OCI-LY7 (cell line): ENCODE data around the gene ATF1. TPM values are rescaled to one million over a fixed set of nuclear protein-coding genes. Genes with fewer than 3 reads are reported as not detected.
A peak's percentile ranks its signal among the peaks of the same experiment; 100 is the strongest.

Source experiments
- BruUV-seq: library from RNA; stranded (reverse); fragments of 400-500 nt; replicated peaks from 2 replicates; lab custom pipeline; 2021; lab: Mats Ljungman, UMichigan
- CTCF ChIA-PET: fragments of 300-600 bp; sonication (Branson Sonifier 250); formaldehyde crosslinking; loops from one replicate; lab custom pipeline; 2022; ENCODE audit warnings: antibody characterized with exemption; ENCODE audit not compliant: unreplicated experiment; lab: Charles Lee
- POLR2A ChIA-PET: fragments of 300-600 bp; sonication (Branson Sonifier 250); formaldehyde crosslinking; loops from one replicate; lab custom pipeline; 2022; ENCODE audit warnings: antibody characterized with exemption; lab: Charles Lee
- DNase-seq: peaks from one replicate; pipeline ENCODE4 v3.0.0-alpha.2; 2015; ENCODE audit warnings: low spot score
- H2AFZ ChIP-seq: fragments of 200-600 bp; sonication (generic), shearing (Covaris generic); 2 replicates; pipeline ENCODE4 v1.6.1; 2014; ENCODE audit warnings: mild to moderate bottlenecking, antibody characterized with exemption, low read length, moderate library complexity
- H3K27ac ChIP-seq: fragments of 200-600 bp; sonication (generic); 2 replicates; pipeline ENCODE4 v1.5.1; 2014; ENCODE audit warnings: mixed run types, low read depth, mild to moderate bottlenecking, moderate library complexity, low read length, inconsistent platforms; ENCODE audit not compliant: poor library complexity, severe bottlenecking
- H3K36me3 ChIP-seq: fragments of 200-600 bp; sonication (generic); 2 replicates; pipeline ENCODE4 v1.6.1; 2014; ENCODE audit warnings: mild to moderate bottlenecking, antibody characterized with exemption, low read length, moderate library complexity, mixed read lengths; ENCODE audit not compliant: insufficient read depth
- H3K4me1 ChIP-seq: fragments of 200-600 bp; sonication (generic); 2 replicates; pipeline ENCODE4 v1.5.1; 2014; ENCODE audit warnings: mild to moderate bottlenecking, low read length; ENCODE audit not compliant: insufficient read depth, poor library complexity, severe bottlenecking
- H3K4me2 ChIP-seq: fragments of 200-600 bp; sonication (generic); 2 replicates; pipeline ENCODE4 v1.6.1; 2014; ENCODE audit warnings: mild to moderate bottlenecking, low read length
- H3K4me3 ChIP-seq: fragments of 200-600 bp; sonication (generic); 2 replicates; pipeline ENCODE4 v1.5.1; 2014; ENCODE audit warnings: mild to moderate bottlenecking, low read depth, low read length; ENCODE audit not compliant: poor library complexity, severe bottlenecking
- H3K79me2 ChIP-seq: fragments of 200-600 bp; sonication (generic); 2 replicates; pipeline ENCODE4 v1.6.1; 2016; ENCODE audit warnings: low read depth, mild to moderate bottlenecking, low read length, moderate library complexity, mixed read lengths; ENCODE audit not compliant: insufficient read depth
- H3K9me2 ChIP-seq: fragments of 200-600 bp; sonication (generic); 2 replicates; pipeline ENCODE4 v1.6.1; 2016; ENCODE audit warnings: mild to moderate bottlenecking, low read length, mixed read lengths; ENCODE audit not compliant: insufficient read depth
- H3K9me3 ChIP-seq: fragments of 200-600 bp; sonication (generic); 2 replicates; pipeline ENCODE4 v1.6.1; 2014; ENCODE audit warnings: mild to moderate bottlenecking, mixed run types, low read length, mixed read lengths
- H4K20me1 ChIP-seq: fragments of 200-600 bp; sonication (generic); 2 replicates; pipeline ENCODE4 v1.6.1; 2014; ENCODE audit warnings: mild to moderate bottlenecking, antibody characterized with exemption, low read length, moderate library complexity, mixed read lengths; ENCODE audit not compliant: insufficient read depth
- EZH2phosphoT487 ChIP-seq: fragments of 200-600 bp; sonication (generic); IDR thresholded peaks from 2 replicates; pipeline ENCODE4 v1.6.1; 2018; ENCODE audit warnings: low read depth, borderline replicate concordance, mild to moderate bottlenecking, mixed run types, antibody characterized with exemption, low read length, moderate library complexity, mixed read lengths
- intact Hi-C: fragments of 100-400 bp; cut with micrococcal nuclease; formaldehyde crosslinking; loops from one replicate; pipeline ENCODE4 v1.10.0; 2022; ENCODE audit not compliant: unreplicated experiment
- total RNA-seq, 2 experiments: library from RNA; depleted of rRNA in 1 of 2; stranded (reverse); fragments of >200 nt in 1 of 2; shearing (Covaris generic) in 1 of 2; gene quantifications; 2 replicates each; pipeline ENCODE4 v1.2.3, GENCODE V29; 2014 to 2022
- TF ChIP-seq, protein P1 (sequence below): fragments of 200-600 bp; sonication (generic); conservative IDR thresholded peaks from 2 replicates; pipeline ENCODE4 v1.5.1; 2014; ENCODE audit warnings: mild to moderate bottlenecking, antibody characterized with exemption, low read length, moderate library complexity, mixed read lengths

ATF1 gene
- total RNA-seq, 2 experiments from 2014 or later = 47.4 to 55.7 TPM

DNA sequence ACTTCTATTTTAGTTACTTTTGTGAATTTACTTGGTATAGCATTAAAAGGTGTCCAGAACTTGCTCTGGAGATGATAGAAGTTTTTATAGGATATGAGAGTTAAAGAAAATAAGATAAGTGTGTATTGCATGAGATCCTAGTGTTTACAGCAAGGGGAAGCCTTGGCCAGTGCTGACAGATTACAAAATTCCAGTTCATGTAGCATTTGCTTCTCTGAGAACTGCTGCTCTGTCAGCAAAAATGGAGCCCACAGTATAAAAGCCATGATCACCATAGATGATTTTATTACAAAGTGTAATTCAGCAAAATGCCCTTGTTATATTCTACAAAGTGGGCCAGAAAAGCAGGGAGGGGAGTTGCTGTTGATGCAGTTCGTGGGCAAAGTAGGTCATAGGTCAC is 40.0 kb upstream of the ATF1 start:
- intact Hi-C loops = no loop called here
- H3K4me2 ChIP-seq = no peak overlapping the region
- ChIA-PET CTCF (no interaction called here), POLR2A (no interaction called here)
- DNase-seq = no peak
- TF ChIP-seq, protein P1, sequence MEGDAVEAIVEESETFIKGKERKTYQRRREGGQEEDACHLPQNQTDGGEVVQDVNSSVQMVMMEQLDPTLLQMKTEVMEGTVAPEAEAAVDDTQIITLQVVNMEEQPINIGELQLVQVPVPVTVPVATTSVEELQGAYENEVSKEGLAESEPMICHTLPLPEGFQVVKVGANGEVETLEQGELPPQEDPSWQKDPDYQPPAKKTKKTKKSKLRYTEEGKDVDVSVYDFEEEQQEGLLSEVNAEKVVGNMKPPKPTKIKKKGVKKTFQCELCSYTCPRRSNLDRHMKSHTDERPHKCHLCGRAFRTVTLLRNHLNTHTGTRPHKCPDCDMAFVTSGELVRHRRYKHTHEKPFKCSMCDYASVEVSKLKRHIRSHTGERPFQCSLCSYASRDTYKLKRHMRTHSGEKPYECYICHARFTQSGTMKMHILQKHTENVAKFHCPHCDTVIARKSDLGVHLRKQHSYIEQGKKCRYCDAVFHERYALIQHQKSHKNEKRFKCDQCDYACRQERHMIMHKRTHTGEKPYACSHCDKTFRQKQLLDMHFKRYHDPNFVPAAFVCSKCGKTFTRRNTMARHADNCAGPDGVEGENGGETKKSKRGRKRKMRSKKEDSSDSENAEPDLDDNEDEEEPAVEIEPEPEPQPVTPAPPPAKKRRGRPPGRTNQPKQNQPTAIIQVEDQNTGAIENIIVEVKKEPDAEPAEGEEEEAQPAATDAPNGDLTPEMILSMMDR = no peak
- TF ChIP-seq EZH2phosphoT487 = no peak
- no peaks in the 10 kb centered on the region for H3K9me2 ChIP-seq
- no TSS peak for BruUV-seq
- H3K79me2 ChIP-seq = no peaks in the 10 kb centered on the region
- no peak overlapping the region for H3K27ac ChIP-seq
- H3K9me3 ChIP-seq = no peaks in the 10 kb centered on the region
- peaks cover 6% of the 10 kb centered on the region for H3K4me1 ChIP-seq
- H3K36me3 ChIP-seq = peaks cover 67% of the 10 kb centered on the region
- no peak overlapping the region for H3K4me3 ChIP-seq
- no peaks in the 10 kb centered on the region for H4K20me1 ChIP-seq
- no peak overlapping the region for H2AFZ ChIP-seq

DNA sequence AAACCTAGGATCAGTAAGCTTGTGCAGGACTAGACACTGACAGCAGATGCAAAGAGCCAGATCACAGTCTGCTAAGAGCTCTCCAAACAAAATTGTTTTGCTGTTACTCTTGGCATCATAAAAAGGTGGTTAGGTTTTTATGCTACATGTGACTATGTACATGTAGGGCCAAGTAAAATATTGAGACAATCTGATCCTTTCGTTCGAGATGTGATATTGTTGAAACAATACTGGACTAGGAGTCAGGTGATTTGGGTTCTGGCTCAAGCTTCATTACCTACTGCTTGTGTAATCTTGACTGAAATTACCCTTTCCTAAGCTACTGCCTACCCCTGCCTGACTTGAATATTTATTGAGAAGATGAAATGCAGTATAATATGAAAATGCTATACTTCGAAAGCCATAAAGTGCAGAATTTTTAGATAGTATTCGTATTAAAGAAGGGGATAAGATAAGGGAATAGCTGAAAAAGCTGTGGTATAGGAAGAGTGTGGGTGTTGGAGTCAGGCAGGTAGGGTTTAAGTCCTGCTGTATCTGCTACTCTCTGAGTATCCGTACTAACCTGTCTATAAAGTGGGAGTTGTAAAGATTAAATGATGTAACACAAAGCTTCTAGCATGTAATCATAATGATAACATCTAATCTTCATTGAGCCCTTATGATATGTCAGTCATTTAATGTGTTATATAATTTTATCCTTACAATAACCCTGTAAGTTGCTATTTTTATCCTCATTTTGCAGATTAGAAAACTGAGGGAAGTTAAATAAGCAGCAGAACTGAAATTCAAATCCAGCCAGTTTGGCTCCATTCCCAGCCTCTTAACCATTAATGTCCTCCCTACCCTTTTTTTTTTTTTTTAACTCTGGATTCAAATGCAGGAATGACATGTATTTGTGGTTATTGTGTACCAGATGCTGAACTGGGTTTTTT is 38.6 kb upstream of the ATF1 start:
- Histone ChIP-seq H3K4me3 (no peak overlapping the region), H3K9me3 (no peaks in the 10 kb centered on the region), H3K4me1 (peaks cover 6% of the 10 kb centered on the region), H3K79me2 (no peaks in the 10 kb centered on the region), H2AFZ (no peak overlapping the region), H3K27ac (no peak overlapping the region), H3K36me3 (peaks cover 74% of the 10 kb centered on the region), H3K4me2 (no peak overlapping the region), H3K9me2 (no peaks in the 10 kb centered on the region), H4K20me1 (no peaks in the 10 kb centered on the region)
- POLR2A ChIA-PET = interaction anchor here (1.0 kb wide), 1 partner anchor 16 kb away, joined by 4 read pairs; no protein-coding TSS in a partner anchor
- CTCF ChIA-PET = no interaction called here
- intact Hi-C loops = no loop called here
- no peak for DNase-seq
- TF ChIP-seq EZH2phosphoT487 = no peak
- TF ChIP-seq, protein P1 = no peak
- TSS peak; percentile 22 for BruUV-seq

DNA sequence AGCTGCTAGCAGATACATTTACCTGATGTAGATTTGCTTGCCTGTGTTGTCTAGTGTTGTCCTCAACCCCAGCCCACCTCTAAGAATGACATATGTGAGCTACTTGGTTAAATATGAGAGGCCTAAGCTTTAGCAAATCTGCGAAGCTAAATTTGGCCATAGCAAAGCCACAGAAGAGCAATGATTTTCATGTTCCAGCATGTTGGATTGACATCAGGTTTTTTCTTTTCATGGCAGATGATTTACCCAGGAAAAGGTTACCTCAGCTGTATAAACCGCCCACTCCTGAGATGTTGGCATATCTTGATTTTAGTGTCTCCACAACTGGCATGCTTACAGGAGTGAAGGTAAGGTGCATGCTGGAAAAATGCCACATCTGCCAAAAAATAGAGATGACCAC is 36.4 kb upstream of the ATF1 start:
- no peak for DNase-seq
- intact Hi-C loops = no loop called here
- H3K9me3 ChIP-seq = no peaks in the 10 kb centered on the region
- H3K4me3 ChIP-seq = no peak overlapping the region
- no peak for TF ChIP-seq EZH2phosphoT487
- TF ChIP-seq, protein P1 = no peak
- H2AFZ ChIP-seq = no peak overlapping the region
- no peaks in the 10 kb centered on the region for H3K79me2 ChIP-seq
- ChIA-PET CTCF (interaction anchor here (0.6 kb wide), 1 partner anchor 89 kb away, joined by 3 read pairs; no protein-coding TSS in a partner anchor), POLR2A (interaction anchor here (0.7 kb wide), 1 partner anchor 35 kb away, joined by 3 read pairs; no protein-coding TSS in a partner anchor)
- no peak overlapping the region for H3K27ac ChIP-seq
- peaks cover 6% of the 10 kb centered on the region for H3K4me1 ChIP-seq
- H3K9me2 ChIP-seq = no peaks in the 10 kb centered on the region
- peaks cover 76% of the 10 kb centered on the region for H3K36me3 ChIP-seq
- no peaks in the 10 kb centered on the region for H4K20me1 ChIP-seq
- no peak overlapping the region for H3K4me2 ChIP-seq
- no TSS peak for BruUV-seq
